Glutamatergic neuron (in vitro differentiated cells): ENCODE results near the gene PEX11G. TPM values are rescaled to one million over a fixed set of nuclear protein-coding genes. Genes with fewer than 3 reads are reported as not detected.
A peak's percentile ranks its signal among the peaks of the same experiment; 100 is the strongest.

Source experiments
- DNase-seq: peaks from one replicate; pipeline ENCODE4 v3.0.0; 2022
- H3K27ac Mint-ChIP-seq: one replicate; pipeline ENCODE4 v1.8.0; 2020; ENCODE audit warnings: mild to moderate bottlenecking, mixed read lengths, inconsistent platforms; ENCODE audit not compliant: unreplicated experiment
- H3K27me3 Mint-ChIP-seq: one replicate; pipeline ENCODE4 v1.8.0; 2020; ENCODE audit warnings: mild to moderate bottlenecking, moderate library complexity, mixed read lengths, inconsistent platforms; ENCODE audit not compliant: unreplicated experiment
- H3K36me3 Mint-ChIP-seq: one replicate; pipeline ENCODE4 v1.8.0; 2020; ENCODE audit warnings: mild to moderate bottlenecking, mixed read lengths, inconsistent platforms; ENCODE audit not compliant: unreplicated experiment
- H3K4me1 Mint-ChIP-seq: one replicate; pipeline ENCODE4 v1.8.0; 2020; ENCODE audit warnings: mild to moderate bottlenecking, low read depth, mixed read lengths, inconsistent platforms; ENCODE audit not compliant: unreplicated experiment
- H3K4me3 Mint-ChIP-seq: one replicate; pipeline ENCODE4 v1.8.0; 2020; ENCODE audit warnings: mild to moderate bottlenecking, mixed read lengths, inconsistent platforms; ENCODE audit not compliant: unreplicated experiment
- H3K9me3 Mint-ChIP-seq: one replicate; pipeline ENCODE4 v1.8.0; 2020; ENCODE audit warnings: mild to moderate bottlenecking, moderate library complexity, mixed read lengths, inconsistent platforms; ENCODE audit not compliant: unreplicated experiment
- total RNA-seq: library from RNA; stranded (reverse); fragmentation: NEBNext Ultra II Directional; extraction: Animal tissue kit (Norgen Biotek cat#: 25700); gene quantifications from one replicate; pipeline ENCODE4 v1.2.1, GENCODE V29; 2021; ENCODE audit not compliant: unreplicated experiment
- TF ChIP-seq, protein P1 (sequence below): fragments of 200-600 bp; sonication (generic); IDR thresholded peaks from one replicate; pipeline ENCODE4 v1.5.0; 2021; ENCODE audit not compliant: partially characterized antibody, unreplicated experiment

The PEX11G gene
- total RNA-seq, 1 donor from 2014 or later = 2.6 TPM

DNA sequence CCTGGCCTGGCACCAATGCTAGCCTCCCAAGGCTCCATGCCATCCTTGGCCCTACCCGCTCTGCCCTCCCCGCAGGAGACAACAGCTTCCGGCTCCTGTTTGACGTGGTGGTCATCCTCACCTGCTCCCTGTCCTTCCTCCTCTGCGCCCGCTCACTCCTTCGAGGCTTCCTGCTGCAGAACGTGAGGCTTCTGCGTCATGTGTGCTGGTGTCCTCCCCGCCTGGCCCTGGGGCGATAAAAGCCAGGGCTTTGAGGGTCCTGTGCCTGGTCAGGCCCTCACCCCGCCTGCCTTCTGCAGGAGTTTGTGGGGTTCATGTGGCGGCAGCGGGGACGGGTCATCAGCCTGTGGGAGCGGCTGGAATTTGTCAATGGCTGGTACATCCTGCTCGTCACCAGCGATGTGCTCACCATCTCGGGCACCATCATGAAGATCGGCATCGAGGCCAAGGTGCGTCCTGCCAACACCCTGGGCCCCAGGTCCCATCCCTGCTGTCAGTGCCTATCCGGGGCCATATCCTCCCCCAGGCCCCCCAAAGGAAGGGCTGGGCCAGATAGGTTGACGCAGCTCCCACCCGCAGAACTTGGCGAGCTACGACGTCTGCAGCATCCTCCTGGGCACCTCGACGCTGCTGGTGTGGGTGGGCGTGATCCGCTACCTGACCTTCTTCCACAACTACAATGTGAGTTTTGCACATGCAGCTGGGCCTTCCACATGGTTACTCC lies 39.8 kb upstream of the PEX11G start:
- Mint-ChIP-seq H3K27ac (no peak overlapping the region), H3K4me1 (no peaks in the 10 kb centered on the region)

DNA sequence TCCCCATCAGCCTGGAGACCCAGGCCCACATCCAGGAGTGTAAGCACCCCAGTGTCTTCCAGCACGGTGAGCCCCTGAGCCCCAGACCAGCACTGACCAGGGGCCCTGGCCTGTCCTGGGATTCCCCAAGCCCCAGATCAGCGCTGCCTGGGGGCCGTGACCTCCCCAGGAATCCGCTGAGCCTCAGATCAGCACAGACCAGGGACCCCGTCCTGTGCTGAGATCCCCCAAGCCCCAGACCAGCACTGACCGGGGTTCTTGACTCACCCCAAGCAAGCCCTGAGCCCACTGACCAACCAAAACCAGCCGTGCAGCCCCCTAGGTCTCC lies 39.3 kb upstream of the PEX11G start:
- TF ChIP-seq, protein P1, sequence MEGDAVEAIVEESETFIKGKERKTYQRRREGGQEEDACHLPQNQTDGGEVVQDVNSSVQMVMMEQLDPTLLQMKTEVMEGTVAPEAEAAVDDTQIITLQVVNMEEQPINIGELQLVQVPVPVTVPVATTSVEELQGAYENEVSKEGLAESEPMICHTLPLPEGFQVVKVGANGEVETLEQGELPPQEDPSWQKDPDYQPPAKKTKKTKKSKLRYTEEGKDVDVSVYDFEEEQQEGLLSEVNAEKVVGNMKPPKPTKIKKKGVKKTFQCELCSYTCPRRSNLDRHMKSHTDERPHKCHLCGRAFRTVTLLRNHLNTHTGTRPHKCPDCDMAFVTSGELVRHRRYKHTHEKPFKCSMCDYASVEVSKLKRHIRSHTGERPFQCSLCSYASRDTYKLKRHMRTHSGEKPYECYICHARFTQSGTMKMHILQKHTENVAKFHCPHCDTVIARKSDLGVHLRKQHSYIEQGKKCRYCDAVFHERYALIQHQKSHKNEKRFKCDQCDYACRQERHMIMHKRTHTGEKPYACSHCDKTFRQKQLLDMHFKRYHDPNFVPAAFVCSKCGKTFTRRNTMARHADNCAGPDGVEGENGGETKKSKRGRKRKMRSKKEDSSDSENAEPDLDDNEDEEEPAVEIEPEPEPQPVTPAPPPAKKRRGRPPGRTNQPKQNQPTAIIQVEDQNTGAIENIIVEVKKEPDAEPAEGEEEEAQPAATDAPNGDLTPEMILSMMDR = no peak
- Mint-ChIP-seq H3K27ac (no peak overlapping the region), H3K9me3 (no peaks in the 10 kb centered on the region), H3K4me3 (no peak overlapping the region), H3K36me3 (no peaks in the 10 kb centered on the region), H3K4me1 (no peaks in the 10 kb centered on the region), H3K27me3 (peaks cover 5% of the 10 kb centered on the region)
- no peak for DNase-seq

More for the DNA sequence above, 39.8 kb upstream of the PEX11G start:
- no peaks in the 10 kb centered on the region for H3K9me3 Mint-ChIP-seq
- H3K36me3 Mint-ChIP-seq = no peaks in the 10 kb centered on the region
- DNase-seq = no peak
- H3K4me3 Mint-ChIP-seq = no peak overlapping the region
- TF ChIP-seq, protein P1 = no peak
- peaks cover 5% of the 10 kb centered on the region for H3K27me3 Mint-ChIP-seq

DNA sequence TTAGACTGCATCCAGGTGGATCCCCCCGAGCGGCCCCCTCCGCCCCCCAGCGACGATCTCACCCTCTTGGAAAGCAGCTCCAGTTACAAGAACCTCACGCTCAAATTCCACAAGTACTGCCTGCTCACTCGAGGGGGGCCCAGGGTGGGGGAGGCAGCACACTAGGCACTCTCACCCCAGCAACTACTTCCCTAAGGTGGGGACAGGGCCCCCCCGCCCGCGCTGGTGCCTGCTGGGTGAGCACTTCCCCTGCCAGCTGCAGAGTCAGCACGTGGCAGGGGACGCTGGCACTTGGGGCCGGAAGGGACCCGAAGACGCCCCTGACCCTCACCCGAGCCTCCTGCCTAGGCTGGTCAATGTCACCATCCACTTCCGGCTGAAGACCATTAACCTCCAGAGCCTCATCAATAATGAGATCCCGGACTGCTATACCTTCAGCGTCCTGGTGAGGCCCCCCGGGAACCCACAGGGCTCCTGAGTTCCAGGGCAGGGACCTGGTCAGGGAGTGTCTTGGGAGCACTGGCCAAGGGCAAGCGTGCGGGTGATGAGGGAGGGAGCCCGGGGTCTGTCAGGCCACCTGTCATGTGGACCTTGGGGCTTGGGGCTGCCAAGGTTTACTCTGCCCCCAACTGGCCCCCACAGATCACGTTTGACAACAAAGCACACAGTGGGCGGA lies 38.8 kb upstream of the PEX11G start:
- Mint-ChIP-seq H3K27me3 (peaks cover 5% of the 10 kb centered on the region), H3K36me3 (no peaks in the 10 kb centered on the region), H3K9me3 (no peaks in the 10 kb centered on the region), H3K4me1 (no peaks in the 10 kb centered on the region), H3K27ac (no peak overlapping the region), H3K4me3 (no peak overlapping the region)
- TF ChIP-seq, protein P1 = no peak
- no peak for DNase-seq

DNA sequence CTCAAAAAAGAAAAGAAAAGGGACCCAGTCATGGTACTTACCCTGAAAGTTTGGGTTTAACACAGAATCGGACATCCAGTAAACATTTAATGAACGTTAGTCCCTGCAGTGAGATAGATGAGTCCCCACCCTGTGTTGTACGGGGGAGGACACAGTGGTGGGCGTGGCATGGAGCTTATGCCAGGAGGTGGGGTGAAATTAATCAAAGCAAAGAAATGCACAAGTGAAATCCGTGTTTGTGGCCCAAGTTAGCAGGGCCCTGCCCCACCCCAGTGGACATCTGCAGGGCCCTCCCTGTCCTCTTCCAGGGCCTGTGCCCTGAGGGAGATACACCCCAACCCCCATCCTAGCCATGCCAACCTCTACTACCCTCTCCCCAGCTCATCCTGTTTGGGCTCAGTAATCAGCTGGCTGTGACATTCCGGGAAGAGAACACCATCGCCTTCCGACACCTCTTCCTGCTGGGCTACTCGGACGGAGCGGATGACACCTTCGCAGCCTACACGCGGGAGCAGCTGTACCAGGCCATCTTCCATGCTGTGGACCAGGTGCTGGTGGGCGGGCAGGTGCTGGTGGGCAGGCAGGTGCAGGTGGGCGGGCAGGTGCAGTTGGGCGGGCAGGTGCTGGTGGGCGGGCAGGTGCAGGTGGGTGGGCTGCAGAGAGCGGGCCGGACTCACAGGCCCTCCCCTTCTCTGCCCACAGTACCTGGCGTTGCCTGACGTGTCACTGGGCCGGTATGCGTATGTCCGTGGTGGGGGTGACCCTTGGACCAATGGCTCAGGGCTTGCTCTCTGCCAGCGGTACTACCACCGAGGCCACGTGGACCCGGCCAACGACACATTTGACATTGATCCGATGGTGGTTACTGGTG lies 37.5 kb upstream of the PEX11G start:
- Mint-ChIP-seq H3K27me3 (peaks cover 7% of the 10 kb centered on the region), H3K27ac (peak overlapping the region; percentile 48), H3K4me3 (no peak overlapping the region), H3K9me3 (peaks cover 4% of the 10 kb centered on the region), H3K36me3 (no peaks in the 10 kb centered on the region), H3K4me1 (peaks cover 5% of the 10 kb centered on the region)
- TF ChIP-seq, protein P1 = no peak
- DNase-seq = no peak
